Measurements from ENCODE around the gene HSPA12A.

DNA sequence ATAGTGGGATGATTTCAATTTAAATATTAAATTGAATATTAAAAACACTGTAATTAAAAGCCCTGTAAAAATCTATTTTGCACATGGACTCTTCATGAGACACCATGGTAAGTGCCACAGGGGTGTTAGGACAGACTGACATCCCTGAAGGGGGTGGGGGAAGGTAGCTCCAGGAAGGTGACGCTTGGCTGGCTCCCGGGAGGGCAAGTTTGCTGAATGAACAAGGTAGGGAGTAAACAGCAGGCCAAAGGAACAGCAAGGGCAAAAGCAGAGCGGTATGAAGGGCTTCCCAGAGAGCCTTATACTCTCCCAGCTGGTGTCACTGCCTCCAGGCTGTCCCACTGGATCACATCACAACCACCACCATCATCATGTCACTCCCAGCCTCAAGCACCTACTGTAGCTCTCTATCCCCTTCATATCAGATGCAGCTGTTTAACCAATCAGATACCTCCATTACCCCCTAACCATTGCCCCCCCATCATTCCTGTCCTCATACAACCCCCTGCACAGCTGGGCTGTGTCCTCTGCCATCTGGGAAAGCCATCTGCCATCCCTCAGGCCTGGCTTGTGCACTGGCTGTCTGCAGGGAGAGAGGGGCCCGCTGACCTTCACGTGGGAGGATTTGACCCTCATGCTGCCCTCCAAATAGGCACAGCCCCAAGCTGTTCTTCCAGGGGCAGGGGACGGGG lies 19.5 kb downstream of the HSPA12A start:
- TF ChIP-seq POLR2A (IDR thresholded peaks at IDR 0.05) (no peak), EP300 (IDR thresholded peaks at IDR 0.05) (no peak)
- TF ChIP-seq, protein P1, sequence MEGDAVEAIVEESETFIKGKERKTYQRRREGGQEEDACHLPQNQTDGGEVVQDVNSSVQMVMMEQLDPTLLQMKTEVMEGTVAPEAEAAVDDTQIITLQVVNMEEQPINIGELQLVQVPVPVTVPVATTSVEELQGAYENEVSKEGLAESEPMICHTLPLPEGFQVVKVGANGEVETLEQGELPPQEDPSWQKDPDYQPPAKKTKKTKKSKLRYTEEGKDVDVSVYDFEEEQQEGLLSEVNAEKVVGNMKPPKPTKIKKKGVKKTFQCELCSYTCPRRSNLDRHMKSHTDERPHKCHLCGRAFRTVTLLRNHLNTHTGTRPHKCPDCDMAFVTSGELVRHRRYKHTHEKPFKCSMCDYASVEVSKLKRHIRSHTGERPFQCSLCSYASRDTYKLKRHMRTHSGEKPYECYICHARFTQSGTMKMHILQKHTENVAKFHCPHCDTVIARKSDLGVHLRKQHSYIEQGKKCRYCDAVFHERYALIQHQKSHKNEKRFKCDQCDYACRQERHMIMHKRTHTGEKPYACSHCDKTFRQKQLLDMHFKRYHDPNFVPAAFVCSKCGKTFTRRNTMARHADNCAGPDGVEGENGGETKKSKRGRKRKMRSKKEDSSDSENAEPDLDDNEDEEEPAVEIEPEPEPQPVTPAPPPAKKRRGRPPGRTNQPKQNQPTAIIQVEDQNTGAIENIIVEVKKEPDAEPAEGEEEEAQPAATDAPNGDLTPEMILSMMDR (IDR thresholded peaks at IDR 0.05), result no peak
